ENCODE results near the gene TM4SF4.
A peak's percentile ranks its signal among the peaks of the same experiment; 100 is the strongest.

Gene TM4SF4

GRCh38 chr3:149455989-149456388, 18.5 kb upstream of the TM4SF4 start:
- DNase-seq = no peak

- DNase-seq = no peak
These were observed 14.9 kb upstream of the TM4SF4 start for GRCh38 chr3:149459491-149460059.

GRCh38 chr3:149460117-149460516, 14.4 kb upstream of the TM4SF4 start:
- DNase-seq = no peak

GRCh38 chr3:149462051-149462450, 12.4 kb upstream of the TM4SF4 start:
- no peak for DNase-seq

- DNase-seq = no peak
These were observed 11.9 kb upstream of the TM4SF4 start for GRCh38 chr3:149462581-149463011.

GRCh38 chr3:149463921-149464320, 10.6 kb upstream of the TM4SF4 start:
- DNase-seq = no peak

GRCh38 chr3:149464542-149465328, 9.8 kb upstream of the TM4SF4 start:
- DNase-seq = no peak

GRCh38 chr3:149465351-149465883, 9.1 kb upstream of the TM4SF4 start:
- no peak for DNase-seq

- DNase-seq = no peak
These were observed 8.3 kb upstream of the TM4SF4 start for GRCh38 chr3:149466192-149466591.

GRCh38 chr3:149468504-149469212, 5.8 kb upstream of the TM4SF4 start:
- DNase-seq = no peak

- no peak for DNase-seq
These were observed 4.1 kb upstream of the TM4SF4 start for GRCh38 chr3:149470381-149470780.

- no peak for DNase-seq
These were observed 2.3 kb upstream of the TM4SF4 start for GRCh38 chr3:149472030-149472797.

- DNase-seq = peak; percentile 18
These were observed 894 bp upstream of the TM4SF4 start for GRCh38 chr3:149473357-149474249.

- no peak for DNase-seq
These were observed 1.1 kb downstream of the TM4SF4 start for GRCh38 chr3:149475451-149476060.

- no peak for DNase-seq
These were observed 1.7 kb downstream of the TM4SF4 start for GRCh38 chr3:149476225-149476624.

- no peak for DNase-seq
These were observed 5.3 kb downstream of the TM4SF4 start for GRCh38 chr3:149479621-149480325.

- peak; percentile 85 for DNase-seq
These were observed 6.0 kb downstream of the TM4SF4 start for GRCh38 chr3:149480326-149481017.

- DNase-seq = no peak
These were observed 6.6 kb downstream of the TM4SF4 start for GRCh38 chr3:149481056-149481455.

- no peak for DNase-seq
These were observed 7.0 kb downstream of the TM4SF4 start for GRCh38 chr3:149481491-149481890.

GRCh38 chr3:149486726-149487125, 12.2 kb downstream of the TM4SF4 start:
- no peak for DNase-seq

All from NCI-H82 (cell line).